Uterus (tissue), 4 donors: Measurements from ENCODE around the gene KCNH2. TPM values are rescaled to one million over a fixed set of nuclear protein-coding genes. Genes with fewer than 3 reads are reported as not detected.

Experiments used
- DNase-seq, 2 donors: peaks; one replicate each; pipeline ENCODE4 v3.0.0-alpha.2; 2019 to 2020
- H3K27ac ChIP-seq, 2 donors: fragments of 200-600 bp; sonication (generic); 1 replicate in 1 of 2; 2 replicates in 1 of 2; pipeline ENCODE4 v1.5.1; 2016 to 2018
- H3K27me3 ChIP-seq, 2 donors: fragments of 200-600 bp; sonication (generic); one replicate each; pipeline ENCODE4 v1.5.1; 2018 to 2019; ENCODE audit warnings: control low read depth in 1 of 2
- H3K36me3 ChIP-seq, 2 donors: fragments of 200-600 bp; sonication (generic); one replicate each; pipeline ENCODE4 v1.5.1; 2019; ENCODE audit warnings: control low read depth in 1 of 2
- H3K4me1 ChIP-seq, 2 donors: fragments of 200-600 bp; sonication (generic); one replicate each; pipeline ENCODE4 v1.5.1; 2018 to 2019; ENCODE audit warnings: control low read depth in 1 of 2
- H3K4me3 ChIP-seq, 2 donors: fragments of 200-600 bp; sonication (generic); 1 replicate in 1 of 2; 2 replicates in 1 of 2; pipeline ENCODE4 v1.5.1; 2018 to 2019; ENCODE audit warnings: mild to moderate bottlenecking in 1 of 2
- H3K9me3 ChIP-seq, 2 donors: fragments of 200-600 bp; sonication (generic); one replicate each; pipeline ENCODE4 v1.5.1; 2019; ENCODE audit warnings: control low read depth in 1 of 2
- CTCF ChIP-seq, 4 experiments: fragments of 200-600 bp in 2 of 4; fragments of 450-650 bp in 2 of 4; sonication (generic) in 2 of 4; IDR thresholded peaks; one replicate each; pipeline ENCODE4 v1.5.1; 2016 to 2019; ENCODE audit warnings: antibody characterized with exemption in 4 of 4, mild to moderate bottlenecking in 2 of 4, moderate library complexity in 1 of 4
- POLR2A ChIP-seq, 2 donors: fragments of 450-650 bp; IDR thresholded peaks; one replicate each; pipeline ENCODE4 v1.6.1; 2016; ENCODE audit warnings: antibody characterized with exemption in 2 of 2, mild to moderate bottlenecking in 1 of 2, moderate library complexity in 1 of 2
- intact Hi-C: fragments of 100-400 bp; cut with DNase I; formaldehyde crosslinking; loops from one replicate; pipeline ENCODE4 v1.15.1; 2023; ENCODE audit warnings: low total_unique reads
- total RNA-seq, 4 donors: library from RNA; depleted of rRNA in 3 of 4; stranded (reverse); fragments of >200 nt in 3 of 4; gene quantifications; one replicate each; pipeline versions ENCODE4 v1.1.0 to v1.2.4, GENCODE V29; 2014 to 2023
- donor health status: DM: yes; HTN: yes; CAD: no.

KCNH2 gene
- total RNA-seq, 4 donors from 2014 or later, result 9.1 to 51.0 (median 22.8) TPM

GRCh38 chr7:150961510-150962289 lies 16.4 kb downstream of the KCNH2 start:
- peak; percentile 57 to 78 for DNase-seq
- TF ChIP-seq POLR2A (IDR thresholded peaks at IDR 0.05) (no peak), CTCF (IDR thresholded peaks at IDR 0.05) (no peak)
- Histone ChIP-seq H3K9me3 (no peaks in the 10 kb centered on the region), H3K27ac (peak overlapping the region; percentile 68 to 79), H3K4me1 (peaks cover 0 to 8% of the 10 kb centered on the region in 2 donors), H3K4me3 (no peak overlapping the region), H3K36me3 (no peaks in the 10 kb centered on the region), H3K27me3 (no peaks in the 10 kb centered on the region)
- intact Hi-C loops, result no loop called here

GRCh38 chr7:150959739-150960734 lies 18.1 kb downstream of the KCNH2 start:
- no peaks in the 10 kb centered on the region for H3K27me3 ChIP-seq
- no peaks in the 10 kb centered on the region for H3K9me3 ChIP-seq
- H3K4me1 ChIP-seq, result peaks cover 0 to 13% of the 10 kb centered on the region in 2 donors
- TF ChIP-seq POLR2A (IDR thresholded peaks at IDR 0.05), result no peak
- TF ChIP-seq CTCF (IDR thresholded peaks at IDR 0.05), result no peak
- intact Hi-C loops, result no loop called here
- no peak for DNase-seq
- H3K4me3 ChIP-seq, result no peak overlapping the region
- H3K27ac ChIP-seq, result peak overlapping the region; percentile 68 to 79
- no peaks in the 10 kb centered on the region for H3K36me3 ChIP-seq

GRCh38 chr7:150959081-150959480 lies 19.0 kb downstream of the KCNH2 start:
- Histone ChIP-seq H3K4me1 (peaks cover 0 to 17% of the 10 kb centered on the region in 2 donors), H3K4me3 (no peak overlapping the region), H3K9me3 (no peaks in the 10 kb centered on the region), H3K27me3 (no peaks in the 10 kb centered on the region), H3K27ac (no peak overlapping the region), H3K36me3 (no peaks in the 10 kb centered on the region)
- intact Hi-C loops, result no loop called here
- TF ChIP-seq CTCF (IDR thresholded peaks at IDR 0.05), result no peak
- no peak for TF ChIP-seq POLR2A (IDR thresholded peaks at IDR 0.05)
- no peak for DNase-seq

- no peak for DNase-seq
- Histone ChIP-seq H3K4me3 (no peak overlapping the region), H3K36me3 (no peaks in the 10 kb centered on the region), H3K9me3 (no peaks in the 10 kb centered on the region), H3K27ac (no peak overlapping the region), H3K4me1 (peaks cover 0 to 22% of the 10 kb centered on the region in 2 donors), H3K27me3 (no peaks in the 10 kb centered on the region)
- no peak for TF ChIP-seq POLR2A (IDR thresholded peaks at IDR 0.05)
- TF ChIP-seq CTCF (IDR thresholded peaks at IDR 0.05), result no peak
- intact Hi-C loops, result no loop called here
These were observed 19.5 kb downstream of the KCNH2 start for GRCh38 chr7:150958597-150958996.
